ENCODE results near the gene SUPT6H.

GRCh38 chr17:28665994-28666393 lies 4.0 kb downstream of the SUPT6H start:
- TF ChIP-seq CTCF (conservative IDR thresholded peaks at IDR 0.05 in 1 of 2, IDR thresholded peaks at IDR 0.05 in 1 of 2; ENCODE audit: low read depth in 1 of 2, low read length in 2 of 2) (no peak), EZH2 (IDR thresholded peaks at IDR 0.05; ENCODE audit: low read length, missing control alignments) (no peak)
